Astrocyte (in vitro differentiated cells and primary cell): Measurements from ENCODE around the gene LSP1. TPM values are rescaled to one million over a fixed set of nuclear protein-coding genes. Genes with fewer than 3 reads are reported as not detected.

Source experiments
- DNase-seq: peaks from one replicate; pipeline ENCODE4 v3.0.0-alpha.2; 2010; ENCODE audit warnings: low read depth
- FAIRE-seq: peaks from 2 replicates; lab custom pipeline; 2011; peaks lifted over from hg19 to GRCh38; lab: Jason Lieb, UNC
- H2AFZ ChIP-seq: 2 replicates; pipeline ENCODE4 v1.6.0; 2012; ENCODE audit warnings: low read depth, low read length, inconsistent platforms
- H3K27ac ChIP-seq: 2 replicates; pipeline ENCODE4 v1.5.1; 2011; ENCODE audit warnings: low read depth, low read length, inconsistent platforms
- H3K27me3 ChIP-seq: 2 replicates; pipeline ENCODE4 v1.6.0; 2011; ENCODE audit warnings: low read length, inconsistent platforms; ENCODE audit not compliant: insufficient read depth
- H3K36me3 ChIP-seq: 2 replicates; pipeline ENCODE4 v1.5.1; 2011; ENCODE audit warnings: low read length, inconsistent platforms; ENCODE audit not compliant: insufficient read depth
- H3K4me1 ChIP-seq: 2 replicates; pipeline ENCODE4 v1.5.1; 2011; ENCODE audit warnings: low read length, inconsistent platforms; ENCODE audit not compliant: insufficient read depth
- H3K4me2 ChIP-seq: 2 replicates; pipeline ENCODE4 v1.6.0; 2012; ENCODE audit warnings: low read length, inconsistent platforms
- H3K4me3 ChIP-seq: 2 replicates; pipeline ENCODE4 v1.5.1; 2011; ENCODE audit warnings: low read depth, mild to moderate bottlenecking, low read length, inconsistent platforms; ENCODE audit not compliant: insufficient read depth
- H3K79me2 ChIP-seq: 2 replicates; pipeline ENCODE4 v1.6.0; 2012; ENCODE audit warnings: mild to moderate bottlenecking, low read length, inconsistent platforms; ENCODE audit not compliant: insufficient read depth
- H3K9ac ChIP-seq: 2 replicates; pipeline ENCODE4 v1.6.0; 2012; ENCODE audit warnings: mild to moderate bottlenecking, low read length, inconsistent platforms
- H3K9me3 ChIP-seq: 2 replicates; pipeline ENCODE4 v1.5.1; 2012; ENCODE audit warnings: low read depth, mild to moderate bottlenecking, low read length, inconsistent platforms; ENCODE audit not compliant: insufficient read depth
- H4K20me1 ChIP-seq: 2 replicates; pipeline ENCODE4 v1.6.0; 2012; ENCODE audit warnings: low read length, inconsistent platforms; ENCODE audit not compliant: insufficient read depth
- H3K27ac Mint-ChIP-seq: one replicate; pipeline ENCODE4 v1.8.0; 2021; ENCODE audit warnings: mild to moderate bottlenecking, mixed read lengths; ENCODE audit not compliant: unreplicated experiment
- H3K27me3 Mint-ChIP-seq: one replicate; pipeline ENCODE4 v1.8.0; 2021; ENCODE audit warnings: low read depth, mixed read lengths; ENCODE audit not compliant: unreplicated experiment
- H3K36me3 Mint-ChIP-seq: one replicate; pipeline ENCODE4 v1.8.0; 2021; ENCODE audit warnings: low read depth, mixed read lengths; ENCODE audit not compliant: unreplicated experiment
- H3K4me1 Mint-ChIP-seq: one replicate; pipeline ENCODE4 v1.8.0; 2021; ENCODE audit warnings: low read depth, mixed read lengths; ENCODE audit not compliant: unreplicated experiment
- H3K4me3 Mint-ChIP-seq: one replicate; pipeline ENCODE4 v1.8.0; 2021; ENCODE audit warnings: mild to moderate bottlenecking, moderate library complexity, mixed read lengths; ENCODE audit not compliant: unreplicated experiment
- H3K9me3 Mint-ChIP-seq: one replicate; pipeline ENCODE4 v1.8.0; 2021; ENCODE audit warnings: mild to moderate bottlenecking, mixed read lengths; ENCODE audit not compliant: unreplicated experiment
- CTCF ChIP-seq: IDR thresholded peaks from 2 replicates; pipeline ENCODE4 v1.5.1; 2011; ENCODE audit warnings: low read depth, mild to moderate bottlenecking, inconsistent platforms, low read length, moderate library complexity; ENCODE audit not compliant: insufficient read depth
- EZH2 ChIP-seq: IDR thresholded peaks from 2 replicates; pipeline ENCODE4 v1.6.1; 2012; ENCODE audit warnings: mild to moderate bottlenecking, low read length, inconsistent platforms; ENCODE audit not compliant: insufficient read depth
- total RNA-seq: library from RNA; stranded (reverse); gene quantifications from 2 replicates; pipeline ENCODE4 v1.2.1, GENCODE V29; 2021

Gene LSP1
- total RNA-seq, 1 donor from 2014 or later = 1.3 TPM

GRCh38 chr11:1922481-1923081 lies 69.7 kb downstream of the LSP1 start:
- Mint-ChIP-seq H3K4me1 (peaks cover 4% of the 10 kb centered on the region), H3K9me3 (no peaks in the 10 kb centered on the region), H3K4me3 (no peak overlapping the region), H3K27me3 (peaks cover 15% of the 10 kb centered on the region), H3K36me3 (no peaks in the 10 kb centered on the region), H3K27ac (no peak overlapping the region)
- Histone ChIP-seq H4K20me1 (no peaks in the 10 kb centered on the region), H3K4me2 (no peak overlapping the region), H3K4me1 (no peaks in the 10 kb centered on the region), H3K36me3 (no peaks in the 10 kb centered on the region), H3K4me3 (no peak overlapping the region), H2AFZ (no peak overlapping the region), H3K79me2 (no peaks in the 10 kb centered on the region), H3K27me3 (peaks cover 2% of the 10 kb centered on the region), H3K9me3 (no peaks in the 10 kb centered on the region), H3K9ac (no peak overlapping the region), H3K27ac (no peak overlapping the region)
- DNase-seq = no peak
- no peak for FAIRE-seq
- TF ChIP-seq EZH2 (no peak), CTCF (no peak)

- H3K4me1 ChIP-seq = no peaks in the 10 kb centered on the region
- no peak for FAIRE-seq
- no peaks in the 10 kb centered on the region for H3K79me2 ChIP-seq
- H3K4me2 ChIP-seq = no peak overlapping the region
- no peak overlapping the region for H3K4me3 ChIP-seq
- H3K9me3 ChIP-seq = no peaks in the 10 kb centered on the region
- Mint-ChIP-seq H3K27ac (no peak overlapping the region), H3K27me3 (peaks cover 15% of the 10 kb centered on the region), H3K9me3 (no peaks in the 10 kb centered on the region), H3K4me1 (peaks cover 4% of the 10 kb centered on the region), H3K36me3 (no peaks in the 10 kb centered on the region), H3K4me3 (no peak overlapping the region)
- no peaks in the 10 kb centered on the region for H3K36me3 ChIP-seq
- H2AFZ ChIP-seq = no peak overlapping the region
- peaks cover 2% of the 10 kb centered on the region for H3K27me3 ChIP-seq
- no peaks in the 10 kb centered on the region for H4K20me1 ChIP-seq
- H3K27ac ChIP-seq = no peak overlapping the region
- TF ChIP-seq EZH2 = no peak
- no peak for TF ChIP-seq CTCF
- no peak for DNase-seq
- H3K9ac ChIP-seq = no peak overlapping the region
Observed at GRCh38 chr11:1923201-1923956, 70.5 kb downstream of the LSP1 start.

GRCh38 chr11:1924181-1924580 lies 71.3 kb downstream of the LSP1 start:
- H3K36me3 Mint-ChIP-seq = no peaks in the 10 kb centered on the region
- H3K9ac ChIP-seq = no peak overlapping the region

More at GRCh38 chr11:1924181-1924580, 71.3 kb downstream of the LSP1 start:
- H3K27me3 ChIP-seq = peaks cover 2% of the 10 kb centered on the region
- Mint-ChIP-seq H3K4me1 (peaks cover 4% of the 10 kb centered on the region), H3K27ac (no peak overlapping the region), H3K27me3 (peaks cover 15% of the 10 kb centered on the region), H3K9me3 (no peaks in the 10 kb centered on the region), H3K4me3 (no peak overlapping the region)
- DNase-seq (no peak), FAIRE-seq (no peak)
- no peak for TF ChIP-seq EZH2
- no peak for TF ChIP-seq CTCF
- H4K20me1 ChIP-seq = no peaks in the 10 kb centered on the region
- no peaks in the 10 kb centered on the region for H3K36me3 ChIP-seq
- no peak overlapping the region for H3K4me2 ChIP-seq
- no peak overlapping the region for H3K27ac ChIP-seq
- no peak overlapping the region for H2AFZ ChIP-seq
- no peaks in the 10 kb centered on the region for H3K9me3 ChIP-seq
- no peaks in the 10 kb centered on the region for H3K79me2 ChIP-seq
- no peak overlapping the region for H3K4me3 ChIP-seq
- H3K4me1 ChIP-seq = no peaks in the 10 kb centered on the region
